Effector memory CD8-positive, alpha-beta T cell (primary cell): Measurements from ENCODE around the gene TNNC2.

ENCODE experiments used
- ATAC-seq: fragments of 150-1000 bp; cut with Tn5 transposase; replicated peaks from 2 replicates; pipeline ENCODE4 v1.10.0; 2021; ENCODE audit warnings: mild to moderate bottlenecking, moderate library complexity
- DNase-seq, 3 experiments: peaks; one replicate each; pipeline ENCODE4 v3.0.0; 2021
- H3K27ac Mint-ChIP-seq, 2 donors: one replicate each; pipeline ENCODE4 v1.8.0; 2022; ENCODE audit warnings: mild to moderate bottlenecking in 2 of 2, mixed read lengths in 2 of 2, moderate library complexity in 2 of 2
- H3K27me3 Mint-ChIP-seq, 2 donors: one replicate each; pipeline ENCODE4 v1.8.0; 2022; ENCODE audit warnings: mixed read lengths in 2 of 2
- H3K36me3 Mint-ChIP-seq: one replicate; pipeline ENCODE4 v1.8.0; 2022; ENCODE audit warnings: mild to moderate bottlenecking, moderate library complexity, mixed read lengths; ENCODE audit not compliant: insufficient read depth
- H3K4me1 Mint-ChIP-seq, 2 donors: one replicate each; pipeline ENCODE4 v1.8.0; 2022; ENCODE audit warnings: low read depth in 2 of 2, mixed read lengths in 2 of 2
- H3K4me3 Mint-ChIP-seq, 2 donors: one replicate each; pipeline ENCODE4 v1.8.0; 2022; ENCODE audit warnings: mild to moderate bottlenecking in 2 of 2, mixed read lengths in 2 of 2, moderate library complexity in 2 of 2
- H3K9me3 Mint-ChIP-seq, 2 donors: one replicate each; pipeline ENCODE4 v1.8.0; 2022; ENCODE audit warnings: mixed read lengths in 2 of 2

Gene TNNC2

GRCh38 chr20:45776931-45777330 lies 50.2 kb downstream of the TNNC2 start:
- DNase-seq = no peak
- H3K4me1 Mint-ChIP-seq = no peaks in the 10 kb centered on the region
- H3K9me3 Mint-ChIP-seq = no peaks in the 10 kb centered on the region
- ATAC-seq = no peak
- H3K4me3 Mint-ChIP-seq = no peak overlapping the region
- no peak overlapping the region for H3K27ac Mint-ChIP-seq
- no peaks in the 10 kb centered on the region for H3K36me3 Mint-ChIP-seq
- H3K27me3 Mint-ChIP-seq = peaks cover 22 to 27% of the 10 kb centered on the region in 2 donors

- DNase-seq (no peak), ATAC-seq (no peak)
- Mint-ChIP-seq H3K27me3 (peaks cover 22 to 27% of the 10 kb centered on the region in 2 donors), H3K27ac (no peak overlapping the region), H3K36me3 (no peaks in the 10 kb centered on the region), H3K9me3 (no peaks in the 10 kb centered on the region), H3K4me3 (no peak overlapping the region), H3K4me1 (no peaks in the 10 kb centered on the region)
These were observed 51.7 kb downstream of the TNNC2 start for GRCh38 chr20:45775411-45775810.

GRCh38 chr20:45774945-45775344 lies 52.2 kb downstream of the TNNC2 start:
- Mint-ChIP-seq H3K9me3 (no peaks in the 10 kb centered on the region), H3K4me1 (no peaks in the 10 kb centered on the region), H3K27me3 (peaks cover 22 to 27% of the 10 kb centered on the region in 2 donors), H3K4me3 (no peak overlapping the region), H3K27ac (no peak overlapping the region), H3K36me3 (no peaks in the 10 kb centered on the region)
- no peak for ATAC-seq
- DNase-seq = no peak
